SIG-M5 (cell line): Measurements from ENCODE around the gene OR5AU1.

Source experiments
- DNase-seq: peaks from one replicate; lab custom pipeline; 2025; lab: John Stamatoyannopoulos, UW

Gene OR5AU1

DNA sequence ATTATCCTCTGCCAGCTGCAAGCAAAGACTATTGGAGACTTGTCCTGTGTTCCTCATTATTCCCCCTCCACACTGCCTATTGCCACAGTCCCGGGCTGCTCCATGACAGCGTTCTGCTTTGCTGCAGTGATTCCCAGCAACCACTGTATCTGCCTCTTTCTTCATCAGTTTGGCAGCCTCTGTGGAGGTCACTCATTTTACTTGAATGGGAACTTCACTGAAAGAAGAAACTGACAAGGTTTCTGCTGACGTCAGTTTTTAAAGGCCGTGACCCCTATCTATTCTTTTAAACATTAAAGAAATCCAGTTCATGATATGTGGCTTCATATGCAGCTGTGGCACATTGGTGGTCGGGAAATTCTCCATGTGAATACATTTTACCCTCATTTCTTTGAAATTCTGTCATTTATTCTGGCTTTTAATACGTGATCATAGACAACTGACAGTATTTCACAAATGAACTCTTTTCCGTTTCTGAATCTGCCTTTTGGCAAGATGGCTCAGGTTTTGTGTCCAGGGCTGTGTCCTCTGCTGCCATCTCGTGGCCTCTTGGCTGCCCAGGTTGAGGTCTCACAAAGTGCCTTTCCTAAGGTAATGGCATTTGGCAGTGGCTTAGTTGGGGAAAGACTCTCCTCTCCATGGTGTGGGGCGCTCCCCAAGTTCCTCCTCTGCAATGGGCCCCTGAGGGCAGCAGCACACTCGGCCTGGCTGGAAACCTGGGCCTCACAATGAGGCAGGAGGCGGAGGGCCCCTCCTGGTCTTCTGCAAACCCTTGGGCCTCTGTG, 49.2 kb downstream of the OR5AU1 start:
- no peak for DNase-seq

DNA sequence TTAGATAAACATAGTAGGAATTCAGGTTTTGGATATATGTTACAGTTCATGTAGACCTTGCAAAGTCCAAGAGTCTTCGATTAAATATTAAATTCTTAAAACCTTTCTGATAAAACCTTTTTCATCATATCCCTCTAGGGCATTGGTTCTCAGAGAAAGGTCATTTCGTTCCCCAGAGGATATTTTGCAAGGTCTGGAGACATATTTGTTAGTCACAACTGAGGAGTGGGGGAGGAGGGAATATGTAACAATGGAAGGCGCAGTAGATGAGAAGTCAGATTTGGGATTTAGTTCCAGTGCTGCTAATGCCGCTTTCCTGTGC, 49.7 kb downstream of the OR5AU1 start:
- no peak for DNase-seq

DNA sequence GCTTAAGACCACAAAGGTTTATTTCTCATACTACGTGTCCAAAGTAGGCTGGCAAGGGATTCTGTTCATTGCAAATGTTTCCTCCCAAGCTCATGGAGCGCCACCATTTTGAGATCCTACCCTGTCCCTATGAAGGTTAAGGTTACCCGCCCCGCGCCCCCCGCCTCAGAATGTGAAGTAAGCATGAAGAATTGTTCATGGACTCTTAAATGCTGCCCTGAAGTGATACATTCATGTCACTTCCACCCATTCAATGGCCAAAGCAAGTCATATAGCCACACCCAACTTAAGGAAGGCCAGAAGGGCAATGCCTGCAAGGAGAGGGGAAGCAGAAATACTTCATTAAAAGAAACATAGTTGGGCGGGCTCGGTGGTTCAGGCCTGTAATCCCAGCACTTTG, 50.8 kb downstream of the OR5AU1 start:
- DNase-seq, result no peak
